IMR-90 (cell line): ENCODE data around the gene TLCD2. TPM values are rescaled to one million over a fixed set of nuclear protein-coding genes. Genes with fewer than 3 reads are reported as not detected.

Experiments
- ATAC-seq: fragments of 200-7000 bp; cut with Tn5 transposase; 2 replicates; pipeline ENCODE4 v1.9.1; 2020; ENCODE audit warnings: low read depth, mild to moderate bottlenecking, moderate library complexity
- BruUV-seq: library from RNA; stranded (reverse); fragments of 400-500 nt; replicated peaks from 2 replicates; lab custom pipeline; 2021; lab: Mats Ljungman, UMichigan
- CTCF ChIA-PET: fragments of 300-600 bp; formaldehyde crosslinking; extraction: SDS; loops from one replicate; lab custom pipeline; 2021; ENCODE audit warnings: antibody characterized with exemption; lab: Yijun Ruan, JAX
- POLR2A ChIA-PET: fragments of 300-600 bp; sonication (Branson Sonifier 250); formaldehyde crosslinking; loops from one replicate; lab custom pipeline; 2022; ENCODE audit warnings: antibody characterized with exemption; ENCODE audit not compliant: unreplicated experiment; lab: Charles Lee
- DNase-seq: peaks from one replicate; pipeline ENCODE4 v3.0.0; 2013
- H2AFZ ChIP-seq: replicated peaks from 2 replicates; pipeline ENCODE3; 2013; ENCODE audit warnings: low read length, mild to moderate bottlenecking; ENCODE audit not compliant: poor library complexity
- H2AK5ac ChIP-seq: 2 replicates; pipeline ENCODE4 v1.6.1; 2013; ENCODE audit warnings: low read depth, low read length, inconsistent platforms
- H2AK9ac ChIP-seq: replicated peaks from 2 replicates; pipeline ENCODE3; 2013; ENCODE audit warnings: mild to moderate bottlenecking, low read depth, low read length, moderate library complexity; ENCODE audit not compliant: poor library complexity
- H2BK120ac ChIP-seq: 2 replicates; pipeline ENCODE4 v1.6.1; 2013; ENCODE audit warnings: low read depth, low read length, inconsistent platforms
- H2BK15ac ChIP-seq: 3 replicates; pipeline ENCODE4 v1.6.1; 2013; ENCODE audit warnings: low read depth, low read length, inconsistent platforms
- H2BK20ac ChIP-seq: 2 replicates; pipeline ENCODE4 v1.6.1; 2013; ENCODE audit warnings: low read depth, mild to moderate bottlenecking, inconsistent platforms, low read length, moderate library complexity
- H2BK5ac ChIP-seq: 2 replicates; pipeline ENCODE4 v1.6.1; 2013; ENCODE audit warnings: mild to moderate bottlenecking, low read depth, low read length, inconsistent platforms; ENCODE audit not compliant: poor library complexity, severe bottlenecking
- H3K14ac ChIP-seq: replicated peaks from 2 replicates; pipeline ENCODE4 v1.6.1; 2013; ENCODE audit warnings: low read depth, low read length, inconsistent platforms
- H3K18ac ChIP-seq: 2 replicates; pipeline ENCODE4 v1.6.1; 2013; ENCODE audit warnings: low read depth, low read length, control low read depth
- H3K23ac ChIP-seq: 2 replicates; pipeline ENCODE4 v1.6.1; 2013; ENCODE audit warnings: low read depth, low read length, inconsistent platforms
- H3K27ac ChIP-seq: 2 replicates; pipeline ENCODE4 v1.5.1; 2013; ENCODE audit warnings: mild to moderate bottlenecking, control low read depth, low read length; ENCODE audit not compliant: insufficient read depth
- H3K27me3 ChIP-seq: 2 replicates; pipeline ENCODE4 v1.6.1; 2013; ENCODE audit warnings: low read length; ENCODE audit not compliant: control insufficient read depth, insufficient read depth
- H3K36me3 ChIP-seq: 2 replicates; pipeline ENCODE4 v1.6.1; 2013; ENCODE audit warnings: low read length, mixed read lengths; ENCODE audit not compliant: control insufficient read depth, insufficient read depth
- H3K4ac ChIP-seq: 2 replicates; pipeline ENCODE4 v1.6.1; 2013; ENCODE audit warnings: low read depth, low read length, inconsistent platforms
- H3K4me1 ChIP-seq: 2 replicates; pipeline ENCODE4 v1.6.1; 2013; ENCODE audit warnings: low read length, mixed read lengths; ENCODE audit not compliant: control insufficient read depth, insufficient read depth
- H3K4me2 ChIP-seq: 2 replicates; pipeline ENCODE4 v1.6.1; 2013; ENCODE audit warnings: low read depth, mild to moderate bottlenecking, control low read depth, low read length, moderate library complexity
- H3K4me3 ChIP-seq: 2 replicates; pipeline ENCODE4 v1.5.1; 2013; ENCODE audit warnings: low read depth, mild to moderate bottlenecking, control low read depth, low read length, moderate library complexity; ENCODE audit not compliant: insufficient read depth
- H3K56ac ChIP-seq: 2 replicates; pipeline ENCODE4 v1.6.1; 2013; ENCODE audit warnings: low read length, inconsistent platforms; ENCODE audit not compliant: insufficient read depth; ENCODE audit errors: extremely low read depth
- H3K79me1 ChIP-seq, 2 experiments: 2 replicates each; pipeline ENCODE4 v1.6.1; 2013; ENCODE audit warnings: low read length in 2 of 2, inconsistent platforms in 1 of 2, low read depth in 1 of 2
- H3K9ac ChIP-seq: 2 replicates; pipeline ENCODE4 v1.6.1; 2013; ENCODE audit warnings: low read depth, low read length, control low read depth
- H3K9me1 ChIP-seq: 2 replicates; pipeline ENCODE4 v1.6.1; 2013; ENCODE audit warnings: low read length, inconsistent platforms; ENCODE audit not compliant: insufficient read depth
- H3K9me3 ChIP-seq: 2 replicates; pipeline ENCODE4 v1.6.1; 2013; ENCODE audit warnings: low read length; ENCODE audit not compliant: control insufficient read depth, insufficient read depth
- H4K20me1 ChIP-seq: 2 replicates; pipeline ENCODE4 v1.6.1; 2013; ENCODE audit warnings: low read length, inconsistent platforms; ENCODE audit not compliant: insufficient read depth
- H4K5ac ChIP-seq: 2 replicates; pipeline ENCODE4 v1.6.1; 2013; ENCODE audit warnings: mild to moderate bottlenecking, low read depth, low read length, control low read depth
- H4K8ac ChIP-seq, 2 experiments: 2 replicates each; pipeline ENCODE4 v1.6.1; 2013; ENCODE audit warnings: low read depth in 2 of 2, low read length in 2 of 2, control low read depth in 1 of 2, inconsistent platforms in 1 of 2
- H4K91ac ChIP-seq: 2 replicates; pipeline ENCODE4 v1.6.1; 2013; ENCODE audit warnings: low read depth, low read length, inconsistent platforms; ENCODE audit not compliant: insufficient read depth
- BHLHE40 ChIP-seq: fragments of 150-350 bp; IDR thresholded peaks from 2 replicates; pipeline ENCODE4 v1.6.1; 2016; ENCODE audit warnings: mild to moderate bottlenecking, low read depth, low read length
- CEBPB ChIP-seq: IDR thresholded peaks from 2 replicates; pipeline ENCODE4 v1.6.1; 2012; ENCODE audit warnings: low read depth, low read length, improper control_type of control experiment
- CHD1 ChIP-seq: IDR thresholded peaks from 2 replicates; pipeline ENCODE4 v1.6.1; 2012; ENCODE audit warnings: low read depth, low read length, improper control_type of control experiment
- CTCF ChIP-seq: conservative IDR thresholded peaks from 2 replicates; pipeline ENCODE4 v1.5.1; 2012; ENCODE audit warnings: mild to moderate bottlenecking, low read depth, low read length, improper control_type of control experiment
- FOS ChIP-seq: fragments of 150-350 bp; IDR thresholded peaks from 2 replicates; pipeline ENCODE4 v1.6.1; 2016; ENCODE audit warnings: low read depth, low read length
- MAFK ChIP-seq: IDR thresholded peaks from 2 replicates; pipeline ENCODE4 v1.6.1; 2012; ENCODE audit warnings: low read depth, low read length, improper control_type of control experiment
- MAZ ChIP-seq: IDR thresholded peaks from 2 replicates; pipeline ENCODE4 v1.6.1; 2012; ENCODE audit warnings: low read depth, mild to moderate bottlenecking, low read length, improper control_type of control experiment, moderate library complexity, borderline replicate concordance
- MXI1 ChIP-seq: IDR thresholded peaks from 2 replicates; pipeline ENCODE4 v1.6.1; 2012; ENCODE audit warnings: low read depth, mild to moderate bottlenecking, low read length, moderate library complexity, borderline replicate concordance
- NFE2L2 ChIP-seq: fragments of 150-350 bp; IDR thresholded peaks from 2 replicates; pipeline ENCODE4 v1.6.1; 2016; ENCODE audit warnings: low read depth, mild to moderate bottlenecking, low read length
- POLR2A ChIP-seq: IDR thresholded peaks from 2 replicates; pipeline ENCODE4 v1.6.1; 2012; ENCODE audit warnings: mild to moderate bottlenecking, low read depth, low read length
- RAD21 ChIP-seq: IDR thresholded peaks from 2 replicates; pipeline ENCODE4 v1.6.1; 2012; ENCODE audit warnings: low read length, improper control_type of control experiment
- RCOR1 ChIP-seq: IDR thresholded peaks from 2 replicates; pipeline ENCODE4 v1.6.1; 2012; ENCODE audit warnings: mild to moderate bottlenecking, low read length, improper control_type of control experiment; ENCODE audit not compliant: insufficient replicate concordance
- RFX5 ChIP-seq: IDR thresholded peaks from 2 replicates; pipeline ENCODE4 v1.8.0; 2012; ENCODE audit warnings: low read depth, mild to moderate bottlenecking, low read length, moderate library complexity
- SMC3 ChIP-seq: fragments of 150-350 bp; IDR thresholded peaks from 2 replicates; pipeline ENCODE4 v1.6.1; 2016; ENCODE audit warnings: low read depth, mild to moderate bottlenecking, antibody characterized with exemption, low read length, moderate library complexity
- USF2 ChIP-seq: fragments of 150-350 bp; IDR thresholded peaks from 2 replicates; pipeline ENCODE4 v1.6.1; 2017; ENCODE audit warnings: mild to moderate bottlenecking, antibody characterized with exemption, low read length, low read depth
- WGBS, 2 experiments: methylation state at CpG; one replicate each; pipeline versions ENCODE4 v1.1.5 to v1.1.7; 2013; ENCODE audit warnings: missing lambda C conversion rate in 2 of 2; ENCODE audit not compliant: insufficient read length in 1 of 2; ENCODE audit errors: extremely low coverage in 2 of 2; 5-methylcytosine and 5-hydroxymethylcytosine counted together
- dilution Hi-C: fragments of 300-500 bp; cut with HindIII; formaldehyde crosslinking; loops from one replicate; pipeline ENCODE4 v1.14.3; 2018; ENCODE audit warnings: low sequenced_read_pairs; ENCODE audit not compliant: unreplicated experiment
- in situ Hi-C: fragments of 300-500 bp; cut with MboI; formaldehyde crosslinking; loops from 3 replicates; pipeline ENCODE4 v1.14.3; 2019; ENCODE audit warnings: low sequenced_read_pairs, inconsistent platforms, mixed read lengths
- intact Hi-C: fragments of 100-400 bp; cut with micrococcal nuclease; formaldehyde crosslinking; loops from 2 replicates; pipeline ENCODE4 v1.10.0; 2022
- polyA plus RNA-seq, 3 experiments: library from polyadenylated mRNA; depleted of rRNA; stranded (reverse); fragments of >200 nt; gene quantifications; 2 replicates each; pipeline ENCODE4 v1.2.3, GENCODE V29; 2012; ENCODE audit warnings: low replicate concordance in 1 of 3
- total RNA-seq: library from RNA; depleted of rRNA; stranded (reverse); fragments of >200 nt; gene quantifications from 2 replicates; pipeline ENCODE4 v1.2.3, GENCODE V29; 2012
- TF ChIP-seq, protein P1 (sequence below): fragments of 150-350 bp; IDR thresholded peaks from 2 replicates; pipeline ENCODE4 v1.6.1; 2016; ENCODE audit warnings: low read depth, mild to moderate bottlenecking, low read length, moderate library complexity, borderline replicate concordance

Gene TLCD2
- total and polyA plus RNA-seq, 2 of the 4 experiments (the other 2 are of a cell fraction): 0.72 to 1.2 TPM

DNA sequence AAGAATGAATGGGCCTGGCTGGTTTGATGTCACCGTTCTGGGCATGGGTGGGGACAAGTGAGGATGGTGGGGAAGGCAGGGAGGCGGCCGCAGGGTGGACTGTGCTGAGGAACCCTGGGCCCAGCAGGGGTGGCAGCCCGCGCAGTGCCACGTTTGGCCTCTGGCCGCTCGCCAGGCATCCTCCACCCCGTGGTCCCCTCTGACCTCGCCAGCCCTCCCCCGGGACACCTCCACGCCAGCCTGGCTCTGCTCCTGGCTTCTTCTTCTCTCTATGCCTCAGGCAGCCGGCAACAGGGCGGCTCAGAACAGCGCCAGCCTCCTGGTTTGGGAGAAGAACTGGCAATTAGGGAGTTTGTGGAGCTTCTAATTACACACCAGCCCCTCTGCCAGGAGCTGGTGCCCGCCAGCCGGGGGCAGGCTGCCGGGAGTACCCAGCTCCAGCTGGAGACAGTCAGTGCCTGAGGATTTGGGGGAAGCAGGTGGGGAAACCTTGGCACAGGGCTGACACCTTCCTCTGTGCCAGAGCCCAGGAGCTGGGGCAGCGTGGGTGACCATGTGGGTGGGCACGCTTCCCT lies 45.2 kb upstream of the TLCD2 start:
- Histone ChIP-seq H2BK15ac (no peak overlapping the region), H3K14ac (no peak overlapping the region), H3K9ac (no peak overlapping the region), H4K20me1 (no peaks in the 10 kb centered on the region), H2BK5ac (no peak overlapping the region), H3K36me3 (no peaks in the 10 kb centered on the region), H3K9me3 (no peaks in the 10 kb centered on the region), H4K5ac (no peak overlapping the region), H3K56ac (no peak overlapping the region), H3K4me3 (no peak overlapping the region), H4K8ac (no peak overlapping the region), H4K91ac (no peak overlapping the region), H3K27ac (no peak overlapping the region), H2BK120ac (no peak overlapping the region), H3K27me3 (peaks cover 2% of the 10 kb centered on the region; the same call in 1 of the 2 replicates), H2AFZ (peak overlapping the region; percentile 18), H3K4me1 (no peaks in the 10 kb centered on the region), H3K79me1 (no peaks in the 10 kb centered on the region), H3K4ac (no peak overlapping the region), H2AK9ac (no peak overlapping the region), H3K4me2 (no peak overlapping the region), H2AK5ac (no peak overlapping the region), H3K9me1 (no peaks in the 10 kb centered on the region), H3K23ac (no peak overlapping the region), H2BK20ac (no peak overlapping the region), H3K18ac (no peak overlapping the region)
- dilution Hi-C loops (no loop called here), intact Hi-C loops (no loop called here), in situ Hi-C loops (no loop called here)
- POLR2A ChIA-PET: interaction anchor here (0.6 kb wide), 1 partner anchor 47 kb away, joined by 3 read pairs; no protein-coding TSS in a partner anchor
- BruUV-seq: no TSS peak
- no peak for ATAC-seq
- TF ChIP-seq MAFK (no peak), POLR2A (no peak), RCOR1 (no peak), CEBPB (no peak), CTCF (no peak), USF2 (no peak), BHLHE40 (no peak), MAZ (no peak), FOS (no peak), SMC3 (no peak), NFE2L2 (no peak), CHD1 (no peak), RAD21 (no peak), MXI1 (no peak), RFX5 (no peak)
- TF ChIP-seq, protein P1, sequence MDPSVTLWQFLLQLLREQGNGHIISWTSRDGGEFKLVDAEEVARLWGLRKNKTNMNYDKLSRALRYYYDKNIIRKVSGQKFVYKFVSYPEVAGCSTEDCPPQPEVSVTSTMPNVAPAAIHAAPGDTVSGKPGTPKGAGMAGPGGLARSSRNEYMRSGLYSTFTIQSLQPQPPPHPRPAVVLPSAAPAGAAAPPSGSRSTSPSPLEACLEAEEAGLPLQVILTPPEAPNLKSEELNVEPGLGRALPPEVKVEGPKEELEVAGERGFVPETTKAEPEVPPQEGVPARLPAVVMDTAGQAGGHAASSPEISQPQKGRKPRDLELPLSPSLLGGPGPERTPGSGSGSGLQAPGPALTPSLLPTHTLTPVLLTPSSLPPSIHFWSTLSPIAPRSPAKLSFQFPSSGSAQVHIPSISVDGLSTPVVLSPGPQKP: no peak
- CTCF ChIA-PET: interaction anchor here (0.6 kb wide), 1 partner anchor 469 kb away, joined by 5 read pairs; no protein-coding TSS in a partner anchor
- DNase-seq: no peak
- whole genome bisulfite sequencing, 2 experiments: 86% methylated on average over 8 of the region's 20 CpGs; no CpG with 5 or more reads in 1 of the 2 experiments
